Sigmoid colon (tissue), 7 donors: ENCODE results near the gene FGF2. TPM values are rescaled to one million over a fixed set of nuclear protein-coding genes. Genes with fewer than 3 reads are reported as not detected.

Experiments
- DNase-seq: peaks from one replicate; pipeline ENCODE4 v3.0.0-alpha.2; 2019
- H3K27ac ChIP-seq, 4 donors: fragments of 200-600 bp; sonication (generic); one replicate each; pipeline ENCODE4 v1.5.1; 2016 to 2019; ENCODE audit warnings: mild to moderate bottlenecking in 1 of 4
- H3K27me3 ChIP-seq, 3 donors: fragments of 200-600 bp; sonication (generic); one replicate each; pipeline ENCODE4 v1.5.1; 2019; ENCODE audit warnings: mild to moderate bottlenecking in 1 of 3
- H3K36me3 ChIP-seq, 4 donors: fragments of 200-600 bp; sonication (generic); one replicate each; pipeline ENCODE4 v1.5.1; 2016 to 2019
- H3K4me1 ChIP-seq, 4 donors: fragments of 200-600 bp; sonication (generic); one replicate each; pipeline ENCODE4 v1.5.1; 2017 to 2019
- H3K4me3 ChIP-seq, 4 donors: fragments of 200-600 bp; sonication (generic); one replicate each; pipeline ENCODE4 v1.5.1; 2017 to 2019; ENCODE audit warnings: mild to moderate bottlenecking in 2 of 4, moderate library complexity in 1 of 4
- H3K9me3 ChIP-seq, 4 donors: fragments of 200-600 bp in 3 of 4; sonication (generic) in 3 of 4; one replicate each; pipeline versions ENCODE4 v1.5.1 to v1.6.1; 2013 to 2019
- EP300 ChIP-seq, 4 donors: sonication (generic); formaldehyde crosslinking; IDR thresholded peaks; one replicate each; pipeline ENCODE4 v1.6.1; 2017; ENCODE audit warnings: antibody characterized with exemption in 4 of 4
- POLR2A ChIP-seq, 2 donors: fragments of 450-650 bp; IDR thresholded peaks; one replicate each; pipeline ENCODE4 v1.6.1; 2016; ENCODE audit warnings: antibody characterized with exemption in 2 of 2, mild to moderate bottlenecking in 2 of 2, moderate library complexity in 2 of 2
- POLR2AphosphoS5 ChIP-seq, 4 donors: sonication (generic); formaldehyde crosslinking; IDR thresholded peaks; one replicate each; pipeline ENCODE4 v1.6.1; 2017; ENCODE audit warnings: antibody characterized with exemption in 4 of 4
- WGBS, 2 donors: extraction: QIAGEN DNeasy Blood & Tissue Kit; methylation state at CpG; one replicate each; pipeline ENCODE4 v1.1.7; 2013; 5-methylcytosine and 5-hydroxymethylcytosine counted together
- intact Hi-C: fragments of 100-400 bp; cut with DNase I; formaldehyde crosslinking; loops from one replicate; pipeline ENCODE4 v1.15.1; 2023
- polyA plus RNA-seq, 3 donors: library from polyadenylated mRNA; stranded (reverse); fragments of 200-250 nt; gene quantifications; one replicate each; pipeline ENCODE4 v1.2.3, GENCODE V29; 2013
- total RNA-seq, 4 donors: library from RNA; depleted of rRNA; stranded (reverse); fragments of >200 nt; gene quantifications; one replicate each; pipeline ENCODE4 v1.1.0, GENCODE V29; 2016
- TF ChIP-seq, protein P1 (sequence below), 4 experiments: fragments of 450-650 bp in 3 of 4; fragments of 200-600 bp in 1 of 4; IDR thresholded peaks; one replicate each; pipeline ENCODE4 v1.5.1; 2016 to 2019; ENCODE audit warnings: antibody characterized with exemption in 4 of 4, mild to moderate bottlenecking in 3 of 4, moderate library complexity in 2 of 4
- donor health status: healthy with polysubstance abuse.
- donor health status: Bipolar disorder and iron deficiency.
- donor health status: healthy.

FGF2 gene
- total and polyA plus RNA-seq, 7 donors, result 0.46 to 54.7 (median 37.4) TPM

DNA sequence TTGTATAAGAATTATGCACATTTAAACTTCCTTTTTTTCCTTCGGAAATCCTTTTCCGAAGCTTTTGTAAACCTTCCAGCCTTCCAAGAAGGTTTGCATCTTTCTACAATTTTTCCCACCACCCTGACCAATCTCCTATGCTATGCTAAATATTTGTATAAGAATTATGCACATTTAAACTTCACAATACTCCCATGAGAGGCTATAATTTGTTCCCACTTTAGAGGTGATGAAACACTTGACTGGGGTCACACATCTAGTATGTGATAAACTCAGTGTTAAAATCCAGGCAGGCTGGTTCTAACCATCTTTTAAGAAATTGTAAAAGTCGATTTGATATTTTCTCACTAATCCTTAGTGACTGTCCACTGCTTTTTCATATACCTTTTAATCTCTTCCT is 73.7 kb downstream of the FGF2 start:
- Histone ChIP-seq H3K27ac (no peak overlapping the region), H3K27me3 (no peaks in the 10 kb centered on the region), H3K36me3 (peaks cover 0 to 8% (median 0%) of the 10 kb centered on the region in 4 donors), H3K4me1 (peaks cover 0 to 24% (median 6%) of the 10 kb centered on the region in 4 donors), H3K9me3 (no peaks in the 10 kb centered on the region), H3K4me3 (no peak overlapping the region)
- intact Hi-C loops, result no loop called here
- 80 to 84% methylated on average over 3 of the region's 3 CpGs for WGBS, 2 donors
- TF ChIP-seq POLR2A (IDR thresholded peaks at IDR 0.05), result no peak
- TF ChIP-seq EP300 (IDR thresholded peaks at IDR 0.05), result no peak
- TF ChIP-seq, protein P1, sequence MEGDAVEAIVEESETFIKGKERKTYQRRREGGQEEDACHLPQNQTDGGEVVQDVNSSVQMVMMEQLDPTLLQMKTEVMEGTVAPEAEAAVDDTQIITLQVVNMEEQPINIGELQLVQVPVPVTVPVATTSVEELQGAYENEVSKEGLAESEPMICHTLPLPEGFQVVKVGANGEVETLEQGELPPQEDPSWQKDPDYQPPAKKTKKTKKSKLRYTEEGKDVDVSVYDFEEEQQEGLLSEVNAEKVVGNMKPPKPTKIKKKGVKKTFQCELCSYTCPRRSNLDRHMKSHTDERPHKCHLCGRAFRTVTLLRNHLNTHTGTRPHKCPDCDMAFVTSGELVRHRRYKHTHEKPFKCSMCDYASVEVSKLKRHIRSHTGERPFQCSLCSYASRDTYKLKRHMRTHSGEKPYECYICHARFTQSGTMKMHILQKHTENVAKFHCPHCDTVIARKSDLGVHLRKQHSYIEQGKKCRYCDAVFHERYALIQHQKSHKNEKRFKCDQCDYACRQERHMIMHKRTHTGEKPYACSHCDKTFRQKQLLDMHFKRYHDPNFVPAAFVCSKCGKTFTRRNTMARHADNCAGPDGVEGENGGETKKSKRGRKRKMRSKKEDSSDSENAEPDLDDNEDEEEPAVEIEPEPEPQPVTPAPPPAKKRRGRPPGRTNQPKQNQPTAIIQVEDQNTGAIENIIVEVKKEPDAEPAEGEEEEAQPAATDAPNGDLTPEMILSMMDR (IDR thresholded peaks at IDR 0.05), result no peak
- no peak for TF ChIP-seq POLR2AphosphoS5 (IDR thresholded peaks at IDR 0.05)
- no peak for DNase-seq

DNA sequence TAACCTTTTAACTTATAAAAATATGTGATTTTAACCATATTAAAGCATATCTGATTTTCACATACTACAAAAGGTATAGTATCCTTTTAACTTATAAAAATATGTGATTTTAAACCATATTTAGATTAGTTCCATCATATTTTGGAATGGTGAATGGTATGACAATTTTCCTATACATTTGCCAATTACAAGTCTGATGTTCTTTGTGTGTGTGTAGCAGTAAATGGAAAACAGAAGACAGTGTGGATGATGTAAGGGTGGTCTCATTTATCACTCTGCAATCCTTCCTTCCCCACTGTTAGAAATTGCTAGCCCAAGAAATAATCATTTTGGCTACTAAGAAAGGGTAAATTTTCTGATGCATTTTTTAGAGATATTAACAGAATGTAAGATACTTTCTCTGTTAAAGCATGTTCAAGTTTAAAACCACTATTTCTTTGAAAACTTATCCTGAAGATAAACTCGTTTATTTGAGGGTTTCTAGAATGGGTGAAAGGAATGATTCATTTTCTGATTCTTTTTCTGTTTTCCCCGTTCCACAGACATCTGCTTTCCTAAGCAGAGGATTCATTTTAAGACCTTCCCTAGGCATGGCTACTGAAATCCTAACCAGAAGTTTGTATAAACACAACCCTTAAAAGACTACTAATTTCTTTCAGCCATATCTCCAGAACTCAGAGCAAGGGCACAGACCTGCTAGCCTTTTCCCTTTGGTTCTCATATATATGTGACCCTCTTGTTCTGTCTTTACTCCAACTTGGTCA is 74.8 kb downstream of the FGF2 start:
- Histone ChIP-seq H3K36me3 (peaks cover 0 to 5% (median 0%) of the 10 kb centered on the region in 4 donors), H3K4me1 (peaks cover 0 to 24% (median 6%) of the 10 kb centered on the region in 4 donors), H3K27ac (no peak overlapping the region), H3K9me3 (no peaks in the 10 kb centered on the region), H3K27me3 (no peaks in the 10 kb centered on the region), H3K4me3 (no peak overlapping the region)
- TF ChIP-seq EP300 (IDR thresholded peaks at IDR 0.05) (no peak), POLR2AphosphoS5 (IDR thresholded peaks at IDR 0.05) (no peak), POLR2A (IDR thresholded peaks at IDR 0.05) (no peak)
- TF ChIP-seq, protein P1 (IDR thresholded peaks at IDR 0.05), result no peak
- intact Hi-C loops, result no loop called here
- DNase-seq, result no peak
- WGBS, 2 donors, result 83 to 85% methylated on average over 2 of the region's 2 CpGs

GRCh38 chr4:122903766-122904288 is 77.2 kb downstream of the FGF2 start:
- TF ChIP-seq POLR2A (IDR thresholded peaks at IDR 0.05) (no peak), POLR2AphosphoS5 (IDR thresholded peaks at IDR 0.05) (peak in 1 of 4 donors; percentile 7), EP300 (IDR thresholded peaks at IDR 0.05) (no peak)
- TF ChIP-seq, protein P1 (IDR thresholded peaks at IDR 0.05), result no peak
- Histone ChIP-seq H3K4me3 (no peak overlapping the region), H3K27me3 (no peaks in the 10 kb centered on the region), H3K27ac (no peak overlapping the region), H3K9me3 (no peaks in the 10 kb centered on the region), H3K36me3 (no peaks in the 10 kb centered on the region), H3K4me1 (peaks cover 0 to 12% (median 0%) of the 10 kb centered on the region in 4 donors)
- DNase-seq, result no peak
- intact Hi-C loops, result no loop called here

GRCh38 chr4:122906859-122907305 is 80.3 kb downstream of the FGF2 start:
- H3K27me3 ChIP-seq, result no peaks in the 10 kb centered on the region
- no peak overlapping the region for H3K27ac ChIP-seq
- TF ChIP-seq EP300 (IDR thresholded peaks at IDR 0.05), result no peak
- no peak for TF ChIP-seq POLR2A (IDR thresholded peaks at IDR 0.05)
- TF ChIP-seq, protein P1 (IDR thresholded peaks at IDR 0.05), result no peak
- no peak for TF ChIP-seq POLR2AphosphoS5 (IDR thresholded peaks at IDR 0.05)
- DNase-seq, result no peak
- no peaks in the 10 kb centered on the region for H3K36me3 ChIP-seq
- H3K4me1 ChIP-seq, result no peaks in the 10 kb centered on the region
- WGBS, 2 donors, result 96 to 97% methylated on average over 7 of the region's 7 CpGs
- H3K4me3 ChIP-seq, result no peak overlapping the region
- H3K9me3 ChIP-seq, result no peaks in the 10 kb centered on the region
- intact Hi-C loops, result no loop called here
